Testis (tissue), 2 donors: ENCODE data around the gene GRIA1.

Experiments
- CTCF ChIP-seq, 3 experiments: fragments of 450-650 bp in 2 of 3; fragments of 200-600 bp in 1 of 3; sonication (generic) in 1 of 3; IDR thresholded peaks; one replicate each; pipeline ENCODE4 v1.5.1; 2016 to 2019; ENCODE audit warnings: antibody characterized with exemption in 3 of 3, mild to moderate bottlenecking in 2 of 3, moderate library complexity in 1 of 3
- POLR2A ChIP-seq: fragments of 450-650 bp; IDR thresholded peaks from one replicate; pipeline ENCODE4 v1.6.1; 2017; ENCODE audit warnings: antibody characterized with exemption, mild to moderate bottlenecking, moderate library complexity

- TF ChIP-seq CTCF (IDR thresholded peaks at IDR 0.05): no peak
- no peak for TF ChIP-seq POLR2A
These were observed 345.5 kb downstream of the GRIA1 start for GRCh38 chr5:153835891-153836515.
